HG02588 (cell line): ENCODE measurements around the gene MIPEP.
"Not testable (repeated sequence)": the region's sequence is repeated elsewhere in the genome, so short reads cannot be mapped to it uniquely, and the experiment has no call there.

ENCODE experiments used
- ATAC-seq: cut with Tn5 transposase; IDR thresholded peaks from one replicate; pipeline ENCODE4 v1.9.1; 2021; ENCODE audit warnings: mild to moderate bottlenecking, moderate library complexity; ENCODE audit not compliant: unreplicated experiment

The MIPEP gene

GRCh38 chr13:23778002-23778652 lies 111.1 kb downstream of the MIPEP start:
- ATAC-seq, result no peak

GRCh38 chr13:23777575-23777870 lies 111.7 kb downstream of the MIPEP start:
- no peak for ATAC-seq

- ATAC-seq, result peak; percentile 95
These were observed 112.3 kb downstream of the MIPEP start for GRCh38 chr13:23776698-23777574.

DNA sequence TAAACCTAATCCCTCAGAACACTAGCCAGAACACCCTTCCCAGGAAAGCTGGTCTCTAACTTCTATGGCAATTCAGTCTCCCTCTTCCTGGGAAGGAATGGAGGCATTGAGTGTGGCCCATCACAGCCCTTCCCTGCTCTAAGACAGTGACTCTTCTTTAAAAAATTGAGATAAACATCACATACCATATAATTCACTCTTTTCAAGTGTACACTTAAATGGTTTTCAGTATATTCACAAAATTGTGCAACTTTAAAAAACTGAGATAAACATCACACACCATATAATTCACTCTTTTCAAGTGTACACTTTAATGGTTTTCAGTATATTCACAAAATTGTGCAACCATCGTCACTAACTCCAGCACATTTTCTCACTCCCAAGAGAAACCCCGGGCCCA lies 116.5 kb downstream of the MIPEP start:
- ATAC-seq, result no peak

GRCh38 chr13:23771956-23772355 lies 117.2 kb downstream of the MIPEP start:
- no peak for ATAC-seq

- ATAC-seq, result peak; percentile 89
These were observed 117.6 kb downstream of the MIPEP start for GRCh38 chr13:23771552-23771951.

- no peak for ATAC-seq
These were observed 118.2 kb downstream of the MIPEP start for GRCh38 chr13:23770973-23771372.

DNA sequence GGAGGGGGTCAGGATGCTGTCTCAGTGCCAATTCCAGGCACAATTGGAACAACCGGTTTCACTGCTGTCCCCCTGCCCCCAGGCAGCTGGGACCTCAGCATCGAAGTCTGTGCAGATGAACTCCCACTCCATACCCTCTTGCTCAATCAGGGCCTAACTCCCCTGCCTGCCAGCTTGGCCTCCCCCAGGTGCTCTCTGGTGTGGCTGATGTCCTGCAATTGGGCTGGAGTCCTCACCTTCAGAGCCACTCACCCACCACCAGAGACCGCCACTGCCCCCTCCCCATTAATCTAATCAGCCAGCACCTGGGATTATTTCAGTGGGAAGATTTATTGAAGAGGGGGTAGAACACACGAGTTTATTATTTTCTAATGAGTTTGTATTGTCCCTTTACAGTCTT lies 118.8 kb downstream of the MIPEP start:
- no peak for ATAC-seq

DNA sequence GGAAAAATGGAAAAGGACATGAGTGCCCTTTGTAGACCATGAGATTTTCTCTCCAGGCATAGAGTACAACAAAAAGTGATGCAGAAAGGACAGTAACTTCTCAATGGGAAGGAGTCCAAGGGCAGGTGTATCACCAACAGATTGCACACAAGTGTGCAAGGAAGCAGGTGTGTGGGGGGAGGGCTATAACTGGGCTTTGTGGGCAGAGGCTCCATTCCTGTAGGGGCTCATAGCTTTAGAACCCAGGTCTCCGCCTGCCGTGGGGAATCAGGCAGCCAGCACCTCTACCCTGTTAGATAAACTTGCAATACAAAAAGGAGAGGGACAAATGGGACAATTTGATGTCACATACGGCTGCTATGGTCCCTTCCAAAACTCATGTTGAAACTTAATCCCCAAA lies 119.8 kb downstream of the MIPEP start:
- no peak for ATAC-seq

- ATAC-seq, result no peak
These were observed 121.4 kb downstream of the MIPEP start for GRCh38 chr13:23767838-23768237.

DNA sequence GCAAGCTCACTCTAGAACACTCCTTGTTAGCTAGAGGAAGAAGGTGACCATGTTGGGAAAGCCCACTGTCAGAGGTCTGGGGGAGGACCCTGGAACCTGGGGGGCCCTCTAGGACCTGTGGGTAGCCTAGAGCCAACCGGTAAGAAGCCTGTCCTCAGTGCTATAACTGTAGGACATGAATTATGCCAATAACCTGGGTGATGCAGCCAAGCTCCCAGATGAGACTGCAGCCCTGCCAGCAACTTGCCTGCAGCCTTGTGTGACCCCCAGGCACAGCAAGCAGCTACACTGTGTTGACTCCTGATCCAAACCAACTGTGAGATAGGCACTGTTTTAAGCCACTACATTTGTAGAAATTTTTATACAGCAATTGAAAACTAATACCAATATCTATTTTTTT lies 122.3 kb downstream of the MIPEP start:
- ATAC-seq, result no peak

DNA sequence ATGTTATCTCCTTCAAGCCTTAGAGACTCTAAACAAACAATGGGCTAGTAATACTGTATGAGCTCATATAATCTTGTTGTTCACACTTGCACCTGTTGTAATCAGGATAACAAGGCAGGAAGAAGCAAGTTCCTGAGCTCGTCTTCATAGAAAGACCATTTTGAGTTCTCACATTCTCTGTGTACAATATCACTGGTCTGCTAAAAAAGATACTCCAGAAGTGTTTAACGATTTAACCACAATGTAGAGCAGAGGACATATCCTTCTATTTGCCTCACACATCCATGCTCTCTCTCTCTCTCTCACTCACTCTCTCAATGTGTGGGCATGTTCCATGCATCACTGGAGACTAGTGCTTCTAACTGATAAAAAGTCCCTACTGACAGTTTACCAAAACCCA lies 122.9 kb downstream of the MIPEP start:
- no peak for ATAC-seq

- ATAC-seq, result no peak
These were observed 123.7 kb downstream of the MIPEP start for GRCh38 chr13:23765531-23765930.

- no peak for ATAC-seq
These were observed 125.9 kb downstream of the MIPEP start for GRCh38 chr13:23763318-23763717.

- ATAC-seq, result not testable (repeated sequence)
These were observed 127.4 kb downstream of the MIPEP start for GRCh38 chr13:23761760-23762159.

GRCh38 chr13:23760000-23760399 lies 129.2 kb downstream of the MIPEP start:
- ATAC-seq, result no peak

DNA sequence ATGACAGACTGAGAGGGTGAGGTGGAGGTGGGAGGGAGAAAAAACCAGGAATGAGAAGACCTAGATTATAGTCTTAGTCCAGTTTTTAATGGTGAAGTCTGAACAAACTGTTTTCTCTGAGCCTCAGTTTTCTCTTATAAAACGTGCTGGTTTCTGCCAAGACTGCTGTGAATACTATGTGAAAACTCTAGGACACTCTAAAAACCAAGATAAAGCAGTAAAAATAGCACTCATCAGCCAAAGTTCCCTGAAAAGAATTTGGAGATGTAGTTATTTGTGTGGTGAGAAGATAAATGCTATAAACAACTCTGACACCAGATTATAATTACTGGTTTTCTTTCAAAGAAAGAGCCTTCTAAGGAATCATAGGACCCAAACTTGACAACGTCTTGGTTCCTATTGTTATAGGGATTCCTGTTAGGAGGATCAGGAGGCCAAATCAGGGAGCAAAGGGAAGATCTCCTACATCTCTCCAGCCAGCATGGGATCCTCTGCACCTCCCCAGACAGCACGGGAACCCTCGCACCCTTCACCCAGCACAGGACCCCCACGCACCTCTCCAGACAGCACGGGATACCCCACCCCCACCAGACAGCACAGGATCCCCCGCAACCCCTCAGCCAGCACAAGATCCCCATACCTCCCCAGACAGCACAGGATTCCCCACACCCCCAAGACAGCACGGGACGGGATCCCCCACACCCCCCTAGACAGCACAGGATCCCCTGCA lies 130.2 kb downstream of the MIPEP start:
- no peak for ATAC-seq

- ATAC-seq, result no peak
These were observed 134.2 kb downstream of the MIPEP start for GRCh38 chr13:23754997-23755396.

- no peak for ATAC-seq
These were observed 134.7 kb downstream of the MIPEP start for GRCh38 chr13:23754506-23754905.

DNA sequence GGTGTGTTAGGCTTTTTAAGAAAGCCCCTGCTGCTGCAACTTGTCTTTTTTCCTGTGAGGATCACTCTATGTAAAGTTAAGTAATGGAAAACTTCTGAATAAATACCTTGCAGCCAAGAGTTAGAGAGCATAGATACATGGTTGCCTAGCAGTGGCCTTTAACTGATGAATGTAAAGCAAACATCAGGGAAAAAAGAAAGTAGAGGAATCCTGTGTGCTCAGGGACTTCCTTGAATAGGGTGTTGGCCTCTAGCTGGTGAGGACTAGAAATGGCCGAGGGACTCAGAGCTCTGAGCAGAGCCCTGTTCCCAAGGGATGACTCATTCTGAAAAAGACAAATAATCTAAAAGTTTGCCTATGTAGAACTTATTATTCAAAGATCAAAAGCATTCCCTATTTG lies 135.7 kb downstream of the MIPEP start:
- no peak for ATAC-seq

DNA sequence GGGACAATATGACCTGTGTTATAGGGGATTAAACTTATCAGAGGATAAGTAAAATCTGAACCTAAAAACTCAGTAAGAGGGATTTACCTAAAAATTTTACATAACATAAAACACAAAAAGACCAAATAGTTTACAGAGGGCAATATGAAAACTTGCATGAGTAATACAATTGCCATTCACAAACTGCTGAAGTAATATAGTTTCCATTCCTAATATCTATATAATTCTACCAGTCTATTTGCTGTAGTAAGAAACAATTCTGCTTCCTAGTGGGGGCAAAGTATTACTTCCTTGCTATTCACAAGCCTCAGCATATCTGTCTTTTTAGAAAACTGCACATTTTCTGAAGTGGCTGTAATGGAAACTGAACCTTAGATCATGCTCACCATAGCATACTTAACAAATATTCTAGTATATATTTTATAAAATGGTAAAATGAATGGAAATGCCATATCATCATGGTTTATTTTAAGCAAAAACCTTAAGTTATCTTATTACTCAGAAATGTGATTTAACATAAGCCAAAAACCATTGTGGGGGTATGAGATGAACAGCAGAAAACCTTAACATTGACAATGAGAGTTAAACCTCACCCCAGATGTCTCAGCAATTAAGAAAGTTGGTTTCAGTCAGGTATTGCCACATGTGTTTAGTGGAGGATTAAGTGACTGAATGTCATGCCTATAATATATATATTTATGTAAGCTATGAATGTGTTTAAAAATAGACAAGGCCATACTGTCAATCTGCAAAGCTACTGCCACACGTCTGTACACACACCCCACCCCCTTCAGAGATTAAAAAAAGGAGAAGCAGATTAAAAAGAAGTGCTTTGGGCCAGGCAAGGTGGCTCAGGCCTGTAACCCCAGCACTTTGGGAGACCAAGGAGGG lies 136.8 kb downstream of the MIPEP start:
- peak; percentile 48 for ATAC-seq
